A673 (cell line): ENCODE results near the gene FBXL2. TPM values are rescaled to one million over a fixed set of nuclear protein-coding genes. Genes with fewer than 3 reads are reported as not detected.

Source experiments
- BruUV-seq: library from RNA; stranded (reverse); fragments of 400-500 nt; replicated peaks from 2 replicates; lab custom pipeline; 2021; lab: Mats Ljungman, UMichigan
- CTCF ChIA-PET: fragments of 300-600 bp; sonication (Branson Sonifier 250); formaldehyde crosslinking; loops from one replicate; lab custom pipeline; 2022; ENCODE audit warnings: antibody characterized with exemption; lab: Charles Lee
- POLR2A ChIA-PET: fragments of 300-600 bp; sonication (Branson Sonifier 250); formaldehyde crosslinking; loops from one replicate; lab custom pipeline; 2022; ENCODE audit warnings: antibody characterized with exemption; ENCODE audit not compliant: low non-redundant PET; lab: Charles Lee
- DNase-seq: peaks from one replicate; pipeline ENCODE4 v3.0.0-alpha.2; 2015; ENCODE audit warnings: low spot score
- H3K27ac ChIP-seq: fragments of 200-600 bp; sonication (generic); 2 replicates; pipeline ENCODE4 v1.5.1; 2016; ENCODE audit warnings: mixed run types, low read depth, mild to moderate bottlenecking, mixed read lengths, antibody characterized with exemption, low read length; ENCODE audit not compliant: poor library complexity, severe bottlenecking
- H3K27me3 ChIP-seq: fragments of 200-600 bp; sonication (generic); replicated peaks from 2 replicates; pipeline ENCODE4 v1.6.1; 2017; ENCODE audit warnings: mixed run types, low read depth, mild to moderate bottlenecking, mixed read lengths, antibody characterized with exemption, low read length; ENCODE audit not compliant: insufficient read depth, poor library complexity
- H3K36me3 ChIP-seq: fragments of 200-600 bp; sonication (generic); 2 replicates; pipeline ENCODE4 v1.6.1; 2016; ENCODE audit warnings: mixed run types, mild to moderate bottlenecking, mixed read lengths, antibody characterized with exemption, low read length; ENCODE audit not compliant: insufficient read depth, poor library complexity, severe bottlenecking
- H3K4me1 ChIP-seq: fragments of 200-600 bp; sonication (generic); 2 replicates; pipeline ENCODE4 v1.6.1; 2017; ENCODE audit warnings: mixed run types, mild to moderate bottlenecking, mixed read lengths, antibody characterized with exemption, low read length; ENCODE audit not compliant: insufficient read depth, poor library complexity, severe bottlenecking
- H3K4me3 ChIP-seq: fragments of 200-600 bp; sonication (generic); 2 replicates; pipeline ENCODE4 v1.5.1; 2016; ENCODE audit warnings: low read depth, mixed run types, mild to moderate bottlenecking, mixed read lengths, low read length; ENCODE audit not compliant: poor library complexity, severe bottlenecking
- H3K9me3 ChIP-seq: fragments of 200-600 bp; sonication (generic); 2 replicates; pipeline ENCODE4 v1.6.1; 2016; ENCODE audit warnings: mixed run types, low read depth, mild to moderate bottlenecking, mixed read lengths, antibody characterized with exemption, low read length; ENCODE audit not compliant: poor library complexity, severe bottlenecking
- CTCF ChIP-seq: fragments of 300-800, 200-600 bp; sonication (generic); conservative IDR thresholded peaks from 2 replicates; pipeline ENCODE4 v1.5.1; 2017; ENCODE audit warnings: low read depth, mild to moderate bottlenecking, antibody characterized with exemption, low read length, moderate library complexity, mixed read lengths
- EZH2 ChIP-seq: fragments of 200-600 bp; sonication (generic); IDR thresholded peaks from 2 replicates; pipeline ENCODE4 v1.6.1; 2017; ENCODE audit warnings: borderline replicate concordance, low read depth, mild to moderate bottlenecking, mixed read lengths, antibody characterized with exemption, low read length; ENCODE audit not compliant: poor library complexity, severe bottlenecking
- intact Hi-C: fragments of 100-400 bp; cut with micrococcal nuclease; formaldehyde crosslinking; loops from one replicate; pipeline ENCODE4 v1.10.0; 2022; ENCODE audit not compliant: unreplicated experiment
- total RNA-seq: library from RNA; stranded (reverse); gene quantifications from 2 replicates; pipeline ENCODE4 v1.2.3, GENCODE V29; 2021

Gene FBXL2
- total RNA-seq, 1 experiment from 2014 or later: 7.8 TPM

DNA sequence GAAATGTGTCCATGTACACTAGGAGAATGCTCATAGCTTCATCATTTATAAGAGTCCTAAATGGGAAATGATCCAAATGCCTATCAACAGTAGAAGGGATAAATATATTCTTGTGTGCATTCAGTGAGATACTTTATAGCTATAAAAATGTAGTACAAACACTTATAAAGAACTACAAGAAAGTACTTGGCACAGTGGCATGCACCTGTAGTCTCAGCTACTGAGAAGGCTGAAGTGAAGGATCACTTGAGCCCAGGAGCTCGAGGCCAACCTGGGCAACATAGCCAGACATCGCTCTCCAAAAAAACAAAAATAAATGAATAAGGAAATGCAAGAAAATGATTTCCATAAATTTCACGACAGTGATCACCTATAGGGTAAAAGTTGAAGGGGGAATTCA lies 3.6 kb upstream of the FBXL2 start:
- TF ChIP-seq CTCF (no peak), EZH2 (no peak)
- intact Hi-C loops: loop anchor here (1.0 kb wide), 1 partner anchor 13 kb away; no protein-coding TSS in a partner anchor
- POLR2A ChIA-PET: no interaction called here
- Histone ChIP-seq H3K4me3 (no peak overlapping the region), H3K27ac (no peak overlapping the region), H3K4me1 (peaks cover 6% of the 10 kb centered on the region), H3K36me3 (no peaks in the 10 kb centered on the region), H3K27me3 (no peaks in the 10 kb centered on the region), H3K9me3 (no peaks in the 10 kb centered on the region)
- no peak for DNase-seq
- BruUV-seq: no TSS peak
- CTCF ChIA-PET: no interaction called here

DNA sequence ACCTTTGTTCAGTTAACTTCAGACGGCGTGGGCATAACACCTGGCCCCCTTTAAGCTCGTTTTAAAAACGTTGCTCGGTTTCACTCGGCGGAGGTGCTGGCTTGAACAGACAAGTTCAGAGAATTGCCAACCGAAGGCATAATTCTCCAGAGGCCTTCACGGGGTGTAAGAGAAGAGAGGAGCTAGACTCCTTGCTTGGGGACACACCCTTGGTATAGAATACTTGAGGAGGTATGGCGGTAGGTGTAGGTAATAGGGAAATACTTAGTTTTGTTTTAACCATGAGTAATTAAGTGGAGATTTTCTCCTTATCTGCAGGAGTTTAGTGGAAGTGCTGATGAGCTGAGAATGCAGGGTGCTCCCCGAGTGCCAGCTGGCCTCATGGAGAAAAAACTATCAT lies 921 bp downstream of the FBXL2 start:
- intact Hi-C loops: no loop called here
- Histone ChIP-seq H3K27ac (peak overlapping the region; percentile 74), H3K4me1 (peaks cover 7% of the 10 kb centered on the region), H3K9me3 (no peaks in the 10 kb centered on the region), H3K27me3 (no peaks in the 10 kb centered on the region), H3K4me3 (peak overlapping the region; percentile 79), H3K36me3 (no peaks in the 10 kb centered on the region)
- CTCF ChIA-PET: no interaction called here
- POLR2A ChIA-PET: no interaction called here
- TF ChIP-seq CTCF (no peak), EZH2 (no peak)
- peak; percentile 17 for DNase-seq
- TSS peak; percentile 51 for BruUV-seq

- ChIA-PET POLR2A (no interaction called here), CTCF (no interaction called here)
- intact Hi-C loops: no loop called here
- Histone ChIP-seq H3K36me3 (no peaks in the 10 kb centered on the region), H3K4me1 (peaks cover 8% of the 10 kb centered on the region), H3K9me3 (peaks cover 9% of the 10 kb centered on the region), H3K4me3 (no peak overlapping the region), H3K27ac (no peak overlapping the region), H3K27me3 (no peaks in the 10 kb centered on the region)
- BruUV-seq: no TSS peak
- peak; percentile 25 for DNase-seq
- TF ChIP-seq CTCF: no peak
Observed at GRCh38 chr3:33287672-33288282, 10.5 kb downstream of the FBXL2 start.
